ENCODE data around the gene USP47. TPM values are rescaled to one million over a fixed set of nuclear protein-coding genes. Genes with fewer than 3 reads are reported as not detected.

USP47 gene
- total and polyA plus RNA-seq, 2 of the 8 experiments (the other 6 are each of a cell fraction or from before 2014, with no cell fraction given), result 4.2 to 21.3 TPM

GRCh38 chr11:11946180-11946579 is 104.4 kb downstream of the USP47 start (continued):
- TF ChIP-seq CHD7 (IDR thresholded peaks at IDR 0.05; ENCODE audit: insufficient replicate concordance, low read length), result no peak
- no peak for TF ChIP-seq SP2 (IDR thresholded peaks at IDR 0.05; ENCODE audit: low read length)
- TF ChIP-seq EZH2 (IDR thresholded peaks at IDR 0.05; ENCODE audit: low read depth, low read length, severe bottlenecking), result no peak
- no peak for TF ChIP-seq RBBP5 (IDR thresholded peaks at IDR 0.05; ENCODE audit: borderline replicate concordance, low read depth, low read length)
- TF ChIP-seq RXRA (IDR thresholded peaks at IDR 0.05; ENCODE audit: insufficient read depth, low read depth, low read length), result no peak
- no peak for TF ChIP-seq CREB1 (IDR thresholded peaks at IDR 0.05)
- TF ChIP-seq POLR2AphosphoS5 (IDR thresholded peaks at IDR 0.05; ENCODE audit: low read depth, low read length), result no peak
- no peak for TF ChIP-seq GTF2F1 (IDR thresholded peaks at IDR 0.05; ENCODE audit: borderline replicate concordance, low read depth, low read length)
- TF ChIP-seq, protein P1, sequence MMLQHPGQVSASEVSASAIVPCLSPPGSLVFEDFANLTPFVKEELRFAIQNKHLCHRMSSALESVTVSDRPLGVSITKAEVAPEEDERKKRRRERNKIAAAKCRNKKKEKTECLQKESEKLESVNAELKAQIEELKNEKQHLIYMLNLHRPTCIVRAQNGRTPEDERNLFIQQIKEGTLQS (IDR thresholded peaks at IDR 0.05; ENCODE audit: insufficient read depth, low read depth, low read length), result no peak
- no peak for TF ChIP-seq SRF (IDR thresholded peaks at IDR 0.05; ENCODE audit: low read depth, low read length)
